GM18517 (cell line): ENCODE measurements around the gene BTN3A1.
A peak's percentile ranks its signal among the peaks of the same experiment; 100 is the strongest.
"Not testable (repeated sequence)": the region's sequence is repeated elsewhere in the genome, so short reads cannot be mapped to it uniquely, and the experiment has no call there.

ENCODE experiments used
- ATAC-seq: cut with Tn5 transposase; IDR thresholded peaks from one replicate; pipeline ENCODE4 v1.9.1; 2021; ENCODE audit warnings: mild to moderate bottlenecking, moderate library complexity; ENCODE audit not compliant: unreplicated experiment

BTN3A1 gene

GRCh38 chr6:26401987-26402658 lies at the start of gene BTN3A1:
Gene BTN3A1, plus strand, starts transcription at chr6:26402275. Its CDS starts 3,289 bp downstream, at chr6:26405564.
- ATAC-seq: peak; percentile 90

GRCh38 chr6:26352315-26352714 lies 49.8 kb upstream of the BTN3A1 start:
- ATAC-seq: no peak

- no peak for ATAC-seq
These were observed 47.9 kb upstream of the BTN3A1 start for GRCh38 chr6:26354162-26354561.

GRCh38 chr6:26355366-26355765 lies 46.7 kb upstream of the BTN3A1 start:
- no peak for ATAC-seq

- not testable (repeated sequence) for ATAC-seq
These were observed 44.5 kb upstream of the BTN3A1 start for GRCh38 chr6:26357543-26357942.

- ATAC-seq: peak; percentile 44
These were observed 43.5 kb upstream of the BTN3A1 start for GRCh38 chr6:26358511-26358981.

GRCh38 chr6:26359765-26360164 lies 42.3 kb upstream of the BTN3A1 start:
- ATAC-seq: no peak

GRCh38 chr6:26360451-26361416 lies 41.3 kb upstream of the BTN3A1 start:
- ATAC-seq: peak; percentile 51

- no peak for ATAC-seq
These were observed 40.5 kb upstream of the BTN3A1 start for GRCh38 chr6:26361544-26361943.

GRCh38 chr6:26362093-26362835 lies 39.8 kb upstream of the BTN3A1 start:
- ATAC-seq: no peak

- ATAC-seq: no peak
These were observed 39.2 kb upstream of the BTN3A1 start for GRCh38 chr6:26362836-26363220.

GRCh38 chr6:26363882-26364701 lies 38.0 kb upstream of the BTN3A1 start:
- no peak for ATAC-seq

GRCh38 chr6:26365633-26365995 lies 36.5 kb upstream of the BTN3A1 start:
- ATAC-seq: no peak

- no peak for ATAC-seq
These were observed 35.6 kb upstream of the BTN3A1 start for GRCh38 chr6:26366504-26366903.

- ATAC-seq: no peak
These were observed 35.0 kb upstream of the BTN3A1 start for GRCh38 chr6:26367114-26367513.

- not testable (repeated sequence) for ATAC-seq
These were observed 30.3 kb upstream of the BTN3A1 start for GRCh38 chr6:26371813-26372212.

- ATAC-seq: no peak
These were observed 29.5 kb upstream of the BTN3A1 start for GRCh38 chr6:26372308-26373144.

GRCh38 chr6:26375270-26375669 lies 26.8 kb upstream of the BTN3A1 start:
- ATAC-seq: no peak

- no peak for ATAC-seq
These were observed 24.4 kb upstream of the BTN3A1 start for GRCh38 chr6:26377719-26378118.
